HG03175 (cell line): ENCODE measurements around the gene MAP4K4.
"Not testable (repeated sequence)": the region's sequence is repeated elsewhere in the genome, so short reads cannot be mapped to it uniquely, and the experiment has no call there.

Experiments
- ATAC-seq: cut with Tn5 transposase; IDR thresholded peaks from one replicate; pipeline ENCODE4 v1.9.1; 2021; ENCODE audit warnings: mild to moderate bottlenecking, moderate library complexity; ENCODE audit not compliant: unreplicated experiment

Gene MAP4K4

GRCh38 chr2:101740555-101740964 lies 43.1 kb downstream of the MAP4K4 start:
- ATAC-seq: no peak

DNA sequence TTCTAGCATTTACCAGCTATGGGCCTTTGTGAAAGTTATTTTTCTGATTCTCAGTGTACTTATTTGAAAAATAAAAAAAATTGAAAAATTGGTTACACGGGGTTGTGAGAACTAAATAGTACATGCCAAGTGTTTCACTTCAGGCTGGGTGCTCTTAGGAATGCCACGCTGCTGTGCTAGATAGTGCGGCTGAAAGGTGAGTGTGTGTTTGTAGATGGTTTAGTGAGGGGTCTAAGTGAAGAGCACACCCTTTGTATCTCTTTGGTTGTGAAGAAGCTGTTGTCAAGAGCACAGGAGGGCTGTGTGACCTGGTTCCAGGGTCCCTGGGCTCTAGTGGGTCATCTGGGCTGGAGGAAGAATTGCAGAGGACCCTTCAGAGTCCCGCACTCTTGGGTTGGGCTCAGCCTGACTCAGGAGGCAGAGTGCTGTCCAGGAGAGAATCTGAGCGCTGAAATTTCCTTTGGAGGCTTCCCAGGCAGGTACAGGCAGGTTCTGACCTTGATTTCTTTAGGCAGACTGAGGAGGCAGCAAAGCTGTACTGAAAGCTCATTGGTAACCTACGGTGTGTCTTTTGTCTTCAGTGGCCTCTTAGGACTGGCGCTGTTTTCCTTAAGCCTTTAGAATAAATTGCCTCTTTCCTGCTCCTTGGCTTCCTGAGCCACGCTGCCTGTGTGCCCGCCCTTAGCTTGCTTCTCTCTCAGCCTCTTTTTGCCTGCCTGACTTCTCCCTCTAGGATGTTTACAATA lies 44.4 kb downstream of the MAP4K4 start:
- ATAC-seq: no peak

DNA sequence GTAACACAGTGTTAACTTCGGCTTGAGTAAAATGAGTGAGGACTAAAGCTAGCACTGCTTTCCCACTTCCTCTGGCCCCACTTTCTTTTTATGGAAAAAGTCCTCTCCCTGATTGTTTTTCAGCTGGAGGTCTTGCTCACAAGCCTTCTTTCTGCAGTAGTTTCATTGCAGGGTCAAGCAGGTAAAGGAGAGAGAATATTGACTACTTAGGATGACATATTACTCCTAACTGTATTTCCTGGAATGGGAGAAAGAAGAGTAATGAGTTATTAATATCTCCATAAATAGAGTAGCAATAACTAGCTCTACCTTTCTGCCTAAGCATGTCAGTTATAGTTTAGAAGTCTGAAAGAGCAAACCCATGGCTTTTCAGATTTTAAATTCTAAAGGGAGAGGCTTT lies 45.0 kb downstream of the MAP4K4 start:
- no peak for ATAC-seq

- no peak for ATAC-seq
These were observed 45.8 kb downstream of the MAP4K4 start for GRCh38 chr2:101743288-101743687.

DNA sequence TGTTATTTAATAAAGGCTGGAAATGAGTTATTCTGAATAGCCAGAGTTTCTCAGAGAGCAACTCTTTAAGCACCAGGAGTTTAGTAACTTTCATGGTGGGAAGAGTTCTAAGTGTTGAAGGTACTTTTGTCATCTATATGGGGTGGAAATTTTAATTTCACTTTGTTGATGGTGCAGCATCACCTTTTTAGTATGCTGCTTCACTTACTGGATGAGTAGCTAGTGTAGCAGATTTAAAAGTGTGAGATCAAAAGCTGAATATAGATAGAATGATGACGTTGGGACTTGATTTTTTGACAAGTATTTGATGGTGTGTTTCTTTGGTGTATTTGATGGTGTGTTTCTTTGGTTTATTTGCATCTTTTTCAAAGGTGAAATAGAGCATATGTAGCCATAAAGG lies 47.3 kb downstream of the MAP4K4 start:
- ATAC-seq: no peak

- ATAC-seq: no peak
These were observed 48.5 kb downstream of the MAP4K4 start for GRCh38 chr2:101745711-101746694.

DNA sequence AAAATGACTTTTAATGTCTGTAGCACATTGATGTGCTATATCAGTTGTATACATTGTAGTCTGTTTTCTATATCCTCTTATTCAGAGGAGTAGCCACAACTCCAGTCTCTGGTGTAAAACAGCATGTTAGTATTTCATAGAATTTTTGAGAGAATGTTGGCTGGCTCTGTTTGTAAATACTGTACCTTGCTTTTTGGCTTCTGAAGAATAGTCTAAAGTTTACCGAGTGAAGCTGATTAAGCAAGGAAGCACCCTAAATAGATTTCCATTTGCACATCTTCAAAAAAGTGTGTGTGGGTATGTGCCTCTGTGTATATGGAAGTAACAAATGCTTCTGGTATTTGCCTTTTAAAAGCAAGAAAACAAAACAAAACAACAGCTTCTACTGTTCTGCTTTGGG lies 50.5 kb downstream of the MAP4K4 start:
- ATAC-seq: no peak

GRCh38 chr2:101748462-101748861 lies 51.0 kb downstream of the MAP4K4 start:
- not testable (repeated sequence) for ATAC-seq

- ATAC-seq: no peak
These were observed 53.2 kb downstream of the MAP4K4 start for GRCh38 chr2:101750688-101751087.

- no peak for ATAC-seq
These were observed 53.8 kb downstream of the MAP4K4 start for GRCh38 chr2:101751276-101751815.

GRCh38 chr2:101751875-101752619 lies 54.5 kb downstream of the MAP4K4 start:
- ATAC-seq: peak; percentile 86

DNA sequence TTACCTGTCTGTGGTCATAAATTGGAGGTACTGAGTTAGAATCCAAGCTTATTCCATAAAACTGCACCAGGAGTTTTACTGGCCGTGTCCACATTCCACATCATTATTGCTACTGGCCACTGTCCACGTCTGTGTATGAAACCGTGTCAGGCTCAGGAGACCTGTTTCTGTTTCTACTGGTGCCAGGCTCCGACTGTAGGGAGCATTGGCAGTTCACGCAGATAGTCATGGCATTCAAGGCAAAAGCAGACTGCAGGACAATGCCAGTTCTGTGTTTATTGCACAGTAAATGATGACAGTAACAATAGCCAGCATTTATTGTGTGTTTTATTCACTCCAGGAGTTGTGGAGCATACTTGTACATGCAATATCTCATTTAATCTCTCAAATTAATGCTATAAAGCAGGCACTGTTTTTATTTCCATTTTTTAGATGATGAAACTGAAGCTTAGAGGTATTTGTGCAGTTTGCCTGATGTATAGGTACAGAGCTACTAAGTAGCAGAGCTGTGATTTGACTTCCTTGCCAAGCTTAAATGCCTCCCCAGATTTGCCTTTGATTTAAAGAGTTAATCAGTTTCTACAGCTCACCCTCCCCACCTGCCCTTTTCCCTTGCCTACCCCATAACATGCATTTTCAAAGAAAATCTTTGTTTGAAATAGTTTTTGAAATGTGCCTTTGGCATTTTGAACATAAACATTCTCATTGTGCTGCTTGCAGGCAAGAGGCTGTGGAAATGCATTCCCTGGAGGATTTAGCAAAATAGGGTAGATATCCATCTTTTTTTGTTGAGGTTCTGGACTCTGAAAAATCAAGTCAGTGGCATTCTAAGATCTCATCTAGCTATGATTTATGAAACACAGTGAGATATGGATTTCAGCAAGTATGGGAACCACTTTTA lies 55.5 kb downstream of the MAP4K4 start:
- no peak for ATAC-seq

DNA sequence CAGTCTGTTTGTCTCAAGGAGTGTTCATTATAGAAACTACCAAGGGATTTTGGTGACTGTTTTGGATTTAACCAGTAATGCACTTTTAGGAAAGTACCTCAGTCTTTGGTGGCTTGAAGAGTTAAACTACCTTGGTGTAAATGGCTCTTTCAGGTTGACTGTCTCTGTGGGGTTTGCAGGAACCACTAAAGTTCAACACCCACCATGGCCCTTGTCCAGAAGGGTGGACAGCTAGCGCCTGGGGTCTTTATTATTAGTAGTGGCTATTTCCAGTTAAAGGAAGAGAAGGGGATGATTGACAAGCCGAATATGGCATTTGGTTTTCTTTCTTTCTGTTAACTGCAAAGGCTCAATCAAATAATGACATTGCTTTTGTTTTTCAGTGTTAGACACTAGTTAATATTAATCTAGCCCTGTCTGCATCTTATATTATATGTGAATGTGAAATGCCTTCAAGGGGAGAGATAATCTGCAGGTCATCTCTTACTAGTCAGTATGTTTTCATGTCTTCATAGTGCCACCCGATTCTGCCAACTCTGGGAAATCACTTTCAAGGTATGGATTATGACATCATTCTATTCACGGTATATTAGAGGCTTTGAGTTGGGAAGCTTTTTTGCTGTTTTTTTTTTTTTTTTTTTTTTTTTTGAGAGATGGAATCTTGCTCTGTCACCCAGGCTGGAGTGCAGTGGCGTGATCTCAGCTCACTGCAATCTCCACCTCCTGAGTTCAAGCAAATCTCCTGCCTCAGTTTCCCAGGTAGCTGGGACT lies 56.4 kb downstream of the MAP4K4 start:
- ATAC-seq: no peak

DNA sequence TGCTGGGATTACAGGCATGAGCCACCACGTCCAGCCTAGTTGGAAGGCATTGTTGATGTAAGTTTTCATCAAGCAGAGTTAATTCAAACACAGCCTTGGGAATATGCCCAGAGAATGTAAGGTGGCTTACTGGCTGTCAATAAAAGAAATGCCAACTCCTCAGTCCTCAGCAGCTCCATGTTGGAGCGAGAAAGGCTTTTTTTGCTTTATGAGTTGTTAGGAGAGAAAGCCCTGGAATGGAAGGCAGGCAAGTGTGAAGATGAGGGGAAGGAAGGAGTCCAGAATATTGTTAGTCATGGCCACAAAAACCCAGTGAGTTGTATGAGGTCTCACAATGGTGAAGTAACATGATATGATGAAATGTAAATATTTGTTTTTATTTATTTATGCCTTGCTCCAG lies 57.1 kb downstream of the MAP4K4 start:
- ATAC-seq: no peak

DNA sequence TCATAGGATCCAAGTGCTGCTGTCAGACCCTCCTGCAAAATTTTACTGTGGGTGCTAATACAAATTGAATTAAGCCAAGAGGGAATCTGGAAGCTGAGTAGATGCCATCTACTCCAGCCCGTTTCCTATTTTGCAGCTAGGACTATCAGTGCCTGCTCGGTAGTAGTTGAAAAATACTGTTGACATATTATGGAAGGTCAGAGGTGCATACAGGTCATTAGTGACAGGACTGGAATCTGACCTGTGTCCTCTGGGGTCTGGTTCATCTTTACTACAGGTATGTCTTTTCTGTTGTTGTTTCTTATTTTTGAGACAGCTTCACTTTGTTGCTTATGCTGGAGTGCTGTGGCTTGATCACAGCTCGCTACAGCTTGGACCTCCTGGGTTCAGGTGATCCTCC lies 58.8 kb downstream of the MAP4K4 start:
- no peak for ATAC-seq

- ATAC-seq: peak; percentile 71
These were observed 60.5 kb downstream of the MAP4K4 start for GRCh38 chr2:101758001-101758400.

- no peak for ATAC-seq
These were observed 61.7 kb downstream of the MAP4K4 start for GRCh38 chr2:101759162-101759561.

GRCh38 chr2:101762451-101763171 lies 65.1 kb downstream of the MAP4K4 start:
- ATAC-seq: no peak
